ENCODE data around the gene PTPRD.

GRCh38 chr9:8877753-8878494 lies 1734.9 kb downstream of the PTPRD start:
- TF ChIP-seq CTCF (IDR thresholded peaks at IDR 0.05), result no peak
- no peak for TF ChIP-seq EZH2 (IDR thresholded peaks at IDR 0.05; ENCODE audit: borderline replicate concordance, insufficient read depth, low read depth, low read length, poor library complexity, severe bottlenecking)

All from B cell (primary cell).